Measurements from ENCODE around the gene TCF12.

TCF12 gene

GRCh38 chr15:57309856-57310760 is 391.7 kb downstream of the TCF12 start:
- Histone ChIP-seq H3K36me3 (ENCODE audit: control insufficient read depth, insufficient read depth, low read length) (no peaks in the 10 kb centered on the region), H3K4me1 (no peaks in the 10 kb centered on the region)

GRCh38 chr15:57310876-57311275 is 392.4 kb downstream of the TCF12 start:
- H3K9ac ChIP-seq = no peak overlapping the region
- no peaks in the 10 kb centered on the region for H3K27me3 ChIP-seq (ENCODE audit: control insufficient read depth, insufficient read depth, low read length)
- H3K4me2 ChIP-seq (ENCODE audit: low read length) = no peak overlapping the region
- no peaks in the 10 kb centered on the region for H3K4me1 ChIP-seq
- H3K27ac ChIP-seq = no peak overlapping the region
- H3K79me2 ChIP-seq = no peaks in the 10 kb centered on the region
- TF ChIP-seq CTCF (IDR thresholded peaks at IDR 0.05) = no peak
- H3K4me3 ChIP-seq (ENCODE audit: low read depth, low read length) = no peak overlapping the region
- no peak overlapping the region for H2AFZ ChIP-seq
- no peaks in the 10 kb centered on the region for H3K36me3 ChIP-seq (ENCODE audit: control insufficient read depth, insufficient read depth, low read length)
- H3K9me3 ChIP-seq (ENCODE audit: control insufficient read depth, low read length) = no peaks in the 10 kb centered on the region

More at GRCh38 chr15:57309856-57310760, 391.7 kb downstream of the TCF12 start:
- Histone ChIP-seq H3K27ac (no peak overlapping the region), H3K27me3 (ENCODE audit: control insufficient read depth, insufficient read depth, low read length) (no peaks in the 10 kb centered on the region), H3K79me2 (no peaks in the 10 kb centered on the region), H3K9ac (no peak overlapping the region), H2AFZ (no peak overlapping the region), H3K4me3 (ENCODE audit: low read depth, low read length) (no peak overlapping the region), H3K9me3 (ENCODE audit: control insufficient read depth, low read length) (no peaks in the 10 kb centered on the region), H3K4me2 (ENCODE audit: low read length) (no peak overlapping the region)
- TF ChIP-seq CTCF (IDR thresholded peaks at IDR 0.05) = no peak

DNA sequence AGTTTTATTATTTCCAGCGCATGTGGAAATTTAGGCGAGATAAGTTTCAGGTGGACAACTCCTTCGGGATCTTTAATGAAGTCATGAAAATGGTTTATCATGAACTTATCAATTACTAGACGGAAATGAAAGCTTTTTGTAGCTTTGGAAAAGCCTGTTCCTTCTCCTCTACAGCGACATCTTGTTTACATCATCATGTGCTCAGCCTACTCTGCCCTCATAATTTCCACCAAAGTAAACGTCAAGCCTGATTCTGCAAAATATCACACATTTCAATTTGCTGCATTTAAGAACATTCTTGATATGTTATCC is 393.5 kb downstream of the TCF12 start:
- H3K4me2 ChIP-seq (ENCODE audit: low read length) = no peak overlapping the region
- H2AFZ ChIP-seq = no peak overlapping the region
- no peaks in the 10 kb centered on the region for H3K79me2 ChIP-seq
- H3K27ac ChIP-seq = no peak overlapping the region
- H3K4me1 ChIP-seq = no peaks in the 10 kb centered on the region
- H3K27me3 ChIP-seq (ENCODE audit: control insufficient read depth, insufficient read depth, low read length) = no peaks in the 10 kb centered on the region
- no peak overlapping the region for H3K4me3 ChIP-seq (ENCODE audit: low read depth, low read length)
- H3K36me3 ChIP-seq (ENCODE audit: control insufficient read depth, insufficient read depth, low read length) = no peaks in the 10 kb centered on the region
- H3K9me3 ChIP-seq (ENCODE audit: control insufficient read depth, low read length) = no peaks in the 10 kb centered on the region
- H3K9ac ChIP-seq = no peak overlapping the region
- no peak for TF ChIP-seq CTCF (IDR thresholded peaks at IDR 0.05)

DNA sequence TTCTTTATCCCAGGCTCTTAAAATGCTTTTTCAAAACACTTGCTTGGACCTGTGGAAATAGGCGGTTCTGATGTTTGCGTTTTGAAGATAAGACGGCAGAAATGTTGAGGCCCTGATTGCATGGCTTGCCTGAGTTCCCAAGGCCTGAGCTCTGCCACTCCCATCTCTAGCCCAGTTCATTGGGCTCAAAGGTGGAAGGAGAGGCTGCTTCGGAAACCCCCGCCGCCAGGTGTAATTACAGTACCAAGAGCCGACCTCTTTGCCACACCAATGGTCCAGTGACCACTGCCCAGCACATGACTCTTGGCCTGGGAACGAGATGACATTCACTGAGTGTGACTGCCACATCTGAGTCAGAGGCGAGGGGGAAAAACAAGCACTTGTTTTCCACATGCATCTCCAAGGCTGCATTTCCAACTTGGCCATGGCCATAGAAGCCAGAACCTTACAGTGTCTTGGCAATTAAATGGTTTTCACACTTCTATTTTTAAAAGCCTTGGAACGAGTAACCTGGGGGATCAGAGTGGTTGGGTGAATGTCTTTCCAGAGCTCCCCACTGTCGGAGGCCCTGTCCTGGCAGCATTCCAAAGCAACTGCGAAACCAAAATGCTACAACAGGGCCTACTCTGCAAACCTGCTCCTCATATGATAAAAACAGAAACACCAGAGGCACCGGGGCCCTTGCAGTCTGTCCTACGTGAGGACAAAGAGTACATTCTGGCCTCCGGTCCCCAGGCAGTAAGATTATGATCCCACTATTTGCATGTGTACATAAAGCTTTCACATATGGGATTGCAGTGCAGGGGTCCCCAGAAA is 394.1 kb downstream of the TCF12 start:
- Histone ChIP-seq H3K79me2 (no peaks in the 10 kb centered on the region), H3K27ac (no peak overlapping the region), H3K9ac (no peak overlapping the region), H3K4me1 (no peaks in the 10 kb centered on the region), H3K9me3 (ENCODE audit: control insufficient read depth, low read length) (no peaks in the 10 kb centered on the region), H3K27me3 (ENCODE audit: control insufficient read depth, insufficient read depth, low read length) (no peaks in the 10 kb centered on the region), H3K36me3 (ENCODE audit: control insufficient read depth, insufficient read depth, low read length) (no peaks in the 10 kb centered on the region), H2AFZ (no peak overlapping the region), H3K4me2 (ENCODE audit: low read length) (no peak overlapping the region), H3K4me3 (ENCODE audit: low read depth, low read length) (no peak overlapping the region)
- no peak for TF ChIP-seq CTCF (IDR thresholded peaks at IDR 0.05)
